ENCODE data around the gene SORCS2. TPM values are rescaled to one million over a fixed set of nuclear protein-coding genes. Genes with fewer than 3 reads are reported as not detected.

Gene SORCS2
- total RNA-seq, 4 donors from 2014 or later, result 0.19 to 0.85 (median 0.66) TPM

GRCh38 chr4:7722766-7723387, 530.5 kb downstream of the SORCS2 start:
- no peak for TF ChIP-seq CTCF (IDR thresholded peaks at IDR 0.05; ENCODE audit: low read depth)

- TF ChIP-seq CTCF (IDR thresholded peaks at IDR 0.05; ENCODE audit: low read depth), result no peak
Measured at GRCh38 chr4:7723625-7724024, 531.3 kb downstream of the SORCS2 start.

- TF ChIP-seq CTCF (IDR thresholded peaks at IDR 0.05; ENCODE audit: low read depth), result no peak
Measured at GRCh38 chr4:7725951-7726350, 533.6 kb downstream of the SORCS2 start.

GRCh38 chr4:7726665-7727413, 534.5 kb downstream of the SORCS2 start:
- no peak for TF ChIP-seq CTCF (IDR thresholded peaks at IDR 0.05; ENCODE audit: low read depth)

- TF ChIP-seq CTCF (IDR thresholded peaks at IDR 0.05; ENCODE audit: low read depth), result no peak
Measured at GRCh38 chr4:7727749-7728148, 535.4 kb downstream of the SORCS2 start.

- no peak for TF ChIP-seq CTCF (IDR thresholded peaks at IDR 0.05; ENCODE audit: low read depth)
Measured at GRCh38 chr4:7731437-7731836, 539.1 kb downstream of the SORCS2 start.

GRCh38 chr4:7732263-7732662, 539.9 kb downstream of the SORCS2 start:
- no peak for TF ChIP-seq CTCF (IDR thresholded peaks at IDR 0.05; ENCODE audit: low read depth)
